ENCODE data around the gene MINK1. TPM values are rescaled to one million over a fixed set of nuclear protein-coding genes. Genes with fewer than 3 reads are reported as not detected.

Gene MINK1
- total RNA-seq, 1 experiment from 2014 or later = 68.8 TPM

DNA sequence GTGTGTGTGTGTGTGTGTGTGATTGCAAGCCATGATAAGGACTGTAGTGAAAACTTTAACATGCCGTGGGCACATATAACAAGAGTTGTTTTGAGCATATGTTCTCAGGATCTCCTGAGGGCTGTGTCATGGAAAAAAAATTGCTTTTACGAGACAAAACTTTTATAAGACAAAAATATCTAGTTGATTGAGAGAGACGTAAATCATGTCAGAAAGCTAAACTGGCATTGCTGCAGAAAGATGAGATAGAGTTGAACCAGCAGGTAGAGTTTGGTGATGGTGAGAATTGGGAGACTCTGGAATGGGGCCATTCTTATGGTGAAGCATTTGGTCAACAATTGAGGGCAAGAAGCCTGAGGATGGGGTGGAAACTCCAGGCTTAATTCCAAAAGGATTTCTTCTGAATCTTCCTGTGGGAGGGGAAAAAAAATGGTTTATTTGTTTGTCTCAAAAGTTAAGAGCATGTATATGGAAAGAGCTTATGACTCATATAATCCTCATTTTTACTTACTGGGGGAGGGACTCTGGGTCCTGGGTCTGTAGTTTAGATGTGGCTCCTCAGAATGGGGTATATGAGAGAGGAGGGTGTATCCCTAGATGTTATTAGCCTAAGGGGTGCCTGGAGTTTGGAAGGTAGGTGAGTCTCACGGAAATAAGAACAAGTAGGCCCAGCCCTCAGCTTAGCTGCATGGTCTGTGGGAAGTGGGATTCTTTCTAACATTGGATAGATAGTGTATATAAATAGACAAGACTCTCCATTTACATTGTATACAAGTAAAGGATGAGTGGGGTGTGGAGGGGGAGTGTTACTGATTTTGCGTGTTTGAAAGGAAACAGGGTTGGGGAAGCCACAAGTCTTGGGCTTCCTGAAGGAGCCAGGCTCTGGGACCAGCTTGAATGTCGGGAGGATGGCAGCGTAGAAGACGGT is 7.1 kb downstream of the MINK1 start:
- no peak for DNase-seq
- Histone ChIP-seq H2AK5ac (ENCODE audit: insufficient read length, low read length) (no peak overlapping the region), H3K18ac (ENCODE audit: insufficient read length, low read depth, low read length) (no peak overlapping the region), H3K4me1 (ENCODE audit: insufficient read depth, low read length) (no peaks in the 10 kb centered on the region), H3K79me1 (ENCODE audit: insufficient read depth, low read depth, low read length, poor library complexity, severe bottlenecking) (peaks cover 12% of the 10 kb centered on the region), H3K4me2 (ENCODE audit: insufficient read depth, insufficient read length, low read length) (no peak overlapping the region), H2BK20ac (ENCODE audit: low read depth, low read length, poor library complexity, severe bottlenecking) (no peak overlapping the region), H4K5ac (ENCODE audit: insufficient read length, low read depth, low read length) (no peak overlapping the region), H3K23me2 (ENCODE audit: insufficient read length, low read depth, low read length, poor library complexity, severe bottlenecking) (no peaks in the 10 kb centered on the region), H3T11ph (ENCODE audit: low read length) (no peak overlapping the region), H3K14ac (ENCODE audit: insufficient read depth, low read length) (no peak overlapping the region; the same call in 1 of the 2 replicates), H3K79me2 (ENCODE audit: insufficient read depth, low read length) (peaks cover 15% of the 10 kb centered on the region; the same call in 1 of the 2 replicates), H3K9me3 (ENCODE audit: control insufficient read depth, low read depth, low read length) (no peaks in the 10 kb centered on the region), H3K23ac (ENCODE audit: insufficient read length, low read depth, low read length) (no peak overlapping the region), H2BK120ac (ENCODE audit: low read depth, low read length, poor library complexity, severe bottlenecking) (no peak overlapping the region), H3K4ac (ENCODE audit: low read depth, low read length) (no peak overlapping the region), H4K91ac (ENCODE audit: insufficient read length, low read depth, low read length) (no peak overlapping the region), H2BK12ac (ENCODE audit: insufficient read length, low read depth, low read length) (no peak overlapping the region), H3K56ac (ENCODE audit: insufficient read length, low read depth, low read length) (no peak overlapping the region), H3K27ac (ENCODE audit: insufficient read length, low read depth, low read length) (no peak overlapping the region), H2AFZ (ENCODE audit: low read length) (no peak overlapping the region), H4K8ac (replicated peaks; ENCODE audit: insufficient read length, low read depth, low read length) (no peak overlapping the region), H2BK5ac (ENCODE audit: insufficient read length, low read length) (no peak overlapping the region), H3K27me3 (ENCODE audit: insufficient read depth, low read length) (no peaks in the 10 kb centered on the region), H3K9ac (ENCODE audit: extremely low read depth, insufficient read length, low read length) (no peak overlapping the region), H4K20me1 (ENCODE audit: control insufficient read depth, insufficient read depth, insufficient read length) (no peaks in the 10 kb centered on the region), H2BK15ac (ENCODE audit: low read depth, low read length) (no peak overlapping the region)
- H3K9me3 Mint-ChIP-seq = no peaks in the 10 kb centered on the region
- no peak overlapping the region; a peak in 1 of 5 replicates for H3K4me3 Mint-ChIP-seq
- H3K36me3 Mint-ChIP-seq (ENCODE audit: insufficient read depth in 1 of 3, low read depth in 3 of 3) = peaks cover 0 to 14% (median 0%) of the 10 kb centered on the region in 3 experiments; a peak in 2 of 7 replicates
- no CpG with 5 or more reads among the region's 8 CpGs for WGBS (ENCODE audit: extremely low coverage, insufficient read length, low lambda C conversion rate)
- TF ChIP-seq, protein P1, sequence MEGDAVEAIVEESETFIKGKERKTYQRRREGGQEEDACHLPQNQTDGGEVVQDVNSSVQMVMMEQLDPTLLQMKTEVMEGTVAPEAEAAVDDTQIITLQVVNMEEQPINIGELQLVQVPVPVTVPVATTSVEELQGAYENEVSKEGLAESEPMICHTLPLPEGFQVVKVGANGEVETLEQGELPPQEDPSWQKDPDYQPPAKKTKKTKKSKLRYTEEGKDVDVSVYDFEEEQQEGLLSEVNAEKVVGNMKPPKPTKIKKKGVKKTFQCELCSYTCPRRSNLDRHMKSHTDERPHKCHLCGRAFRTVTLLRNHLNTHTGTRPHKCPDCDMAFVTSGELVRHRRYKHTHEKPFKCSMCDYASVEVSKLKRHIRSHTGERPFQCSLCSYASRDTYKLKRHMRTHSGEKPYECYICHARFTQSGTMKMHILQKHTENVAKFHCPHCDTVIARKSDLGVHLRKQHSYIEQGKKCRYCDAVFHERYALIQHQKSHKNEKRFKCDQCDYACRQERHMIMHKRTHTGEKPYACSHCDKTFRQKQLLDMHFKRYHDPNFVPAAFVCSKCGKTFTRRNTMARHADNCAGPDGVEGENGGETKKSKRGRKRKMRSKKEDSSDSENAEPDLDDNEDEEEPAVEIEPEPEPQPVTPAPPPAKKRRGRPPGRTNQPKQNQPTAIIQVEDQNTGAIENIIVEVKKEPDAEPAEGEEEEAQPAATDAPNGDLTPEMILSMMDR (conservative IDR thresholded peaks at IDR 0.05) = no peak
- H3K27me3 Mint-ChIP-seq (ENCODE audit: low read depth) = 0 out of 2 replicates have a peak, but pooled peaks cover 1% of the 10 kb centered on the region
- peak overlapping the region in 1 of 3 experiments; percentile 2; a peak in 2 of 7 replicates for H3K27ac Mint-ChIP-seq
- H3K4me1 Mint-ChIP-seq = peaks cover 25% of the 10 kb centered on the region in 2 experiments
